Loucy (cell line): Measurements from ENCODE around the gene MMP24.
"Not testable (repeated sequence)": the region's sequence is repeated elsewhere in the genome, so short reads cannot be mapped to it uniquely, and the experiment has no call there.

ENCODE experiments used
- CTCF ChIP-seq: fragments of 200-600 bp; sonication (generic); conservative IDR thresholded peaks from 2 replicates; pipeline ENCODE4 v1.5.1; 2014; ENCODE audit warnings: mild to moderate bottlenecking, antibody characterized with exemption, low read length
- EZH2phosphoT487 ChIP-seq: fragments of 200-600 bp; IDR thresholded peaks from 2 replicates; pipeline ENCODE4 v1.6.1; 2018; ENCODE audit warnings: antibody characterized with exemption, mild to moderate bottlenecking, moderate library complexity, borderline replicate concordance

- not testable (repeated sequence) for TF ChIP-seq CTCF, EZH2phosphoT487
Measured at GRCh38 chr20:35186691-35187289, 39.7 kb upstream of the MMP24 start.
